Articular chondrocyte of knee joint (primary cell): ENCODE results near the gene GFOD2. TPM values are rescaled to one million over a fixed set of nuclear protein-coding genes. Genes with fewer than 3 reads are reported as not detected.

ENCODE experiments used
- total RNA-seq: library from RNA; depleted of rRNA; stranded (reverse); fragments of >200 nt; gene quantifications from 2 replicates; pipeline ENCODE4 v1.2.3, GENCODE V29; 2012

GFOD2 gene, protein sequence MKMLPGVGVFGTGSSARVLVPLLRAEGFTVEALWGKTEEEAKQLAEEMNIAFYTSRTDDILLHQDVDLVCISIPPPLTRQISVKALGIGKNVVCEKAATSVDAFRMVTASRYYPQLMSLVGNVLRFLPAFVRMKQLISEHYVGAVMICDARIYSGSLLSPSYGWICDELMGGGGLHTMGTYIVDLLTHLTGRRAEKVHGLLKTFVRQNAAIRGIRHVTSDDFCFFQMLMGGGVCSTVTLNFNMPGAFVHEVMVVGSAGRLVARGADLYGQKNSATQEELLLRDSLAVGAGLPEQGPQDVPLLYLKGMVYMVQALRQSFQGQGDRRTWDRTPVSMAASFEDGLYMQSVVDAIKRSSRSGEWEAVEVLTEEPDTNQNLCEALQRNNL
- 11.6 and 12.6 TPM in 2 replicates for total RNA-seq

GRCh38 chr16:67719048-67719777, at the start of gene GFOD2:
TSS of gene GFOD2 (minus strand) at chr16:67719316. CDS start at chr16:67685715, 33,601 bp downstream.

GRCh38 chr16:67666559-67667452, 52.3 kb downstream of the GFOD2 start, which contains the start of the genes C16orf86 and ENKD1:
TSS of gene C16orf86 (plus strand) at chr16:67666814. CDS start at chr16:67666971, 157 bp downstream.
TSS of gene ENKD1 (minus strand) at chr16:67666750. CDS start at chr16:67666442, 308 bp downstream.

DNA sequence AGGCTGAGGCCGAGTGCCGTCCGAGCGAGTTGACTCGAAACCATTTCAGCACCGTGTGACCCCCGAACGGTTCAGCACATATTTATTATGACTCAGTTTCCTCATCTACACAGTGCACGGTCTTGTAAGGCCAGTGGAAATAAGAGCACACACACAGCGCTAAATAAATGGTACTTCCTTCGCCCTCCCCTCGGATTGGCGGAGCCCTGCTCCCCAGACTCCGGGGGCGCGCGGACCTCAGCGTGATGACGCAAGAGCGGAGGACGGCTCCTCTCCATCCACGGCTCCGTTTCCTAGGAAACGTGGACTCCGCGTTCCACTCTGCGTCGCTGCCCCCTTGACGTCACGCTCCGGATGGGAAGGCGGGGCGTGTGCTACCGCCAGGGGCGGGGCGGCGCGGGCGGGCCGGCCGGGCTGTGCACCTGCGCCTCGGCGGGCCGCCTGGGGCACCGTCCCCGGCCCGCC, 58.5 kb downstream of the GFOD2 start, which contains the start of gene PARD6A:
Gene PARD6A, plus strand, starts transcription at position 397 of the 465 bp plus-strand sequence. CDS start 79 bp downstream, outside the sequence.

GRCh38 chr16:67659675-67660563, 59.2 kb downstream of the GFOD2 start, which contains the start of gene ACD:
TSS of gene ACD (minus strand) at chr16:67660260. CDS start at chr16:67660220, 40 bp downstream.

Other genes starting within 250 kb of the GFOD2 start
- 86.0 and 99.0 TPM in 2 replicates for gene ATP6V0D1, start 238.2 kb downstream of the GFOD2 start, total RNA-seq
- gene AGRP, start 235.8 kb downstream of the GFOD2 start, total RNA-seq: not detected in 2 replicates
- gene RIPOR1, start 190.5 kb downstream of the GFOD2 start, total RNA-seq: 25.7 and 26.1 TPM in 2 replicates
- 29.7 and 30.7 TPM in 2 replicates for gene CTCF, start 156.8 kb downstream of the GFOD2 start, total RNA-seq
- 0.11 and 0.13 TPM in 2 replicates for gene CARMIL2, start 74.2 kb downstream of the GFOD2 start, total RNA-seq
- 13.2 and 15.8 TPM in 2 replicates for gene ACD, start 59.1 kb downstream of the GFOD2 start, total RNA-seq
- gene PARD6A, start 58.4 kb downstream of the GFOD2 start, total RNA-seq: 0.78 and 0.86 TPM in 2 replicates
- 12.0 and 13.5 TPM in 2 replicates for gene ENKD1, start 52.6 kb downstream of the GFOD2 start, total RNA-seq
- gene C16orf86, start 52.5 kb downstream of the GFOD2 start, total RNA-seq: 2.9 and 3.9 TPM in 2 replicates
- 4.8 and 6.9 TPM in 2 replicates for gene RANBP10, start 87.2 kb upstream of the GFOD2 start, total RNA-seq
- gene TSNAXIP1, start 87.6 kb upstream of the GFOD2 start, total RNA-seq: 1.2 and 2.1 TPM in 2 replicates
- gene THAP11, start 123.0 kb upstream of the GFOD2 start, total RNA-seq: 15.7 and 17.7 TPM in 2 replicates
- 96.1 and 188 TPM in 2 replicates for gene NUTF2, start 127.6 kb upstream of the GFOD2 start, total RNA-seq
- 21.3 and 25.9 TPM in 2 replicates for gene CENPT, start 128.4 kb upstream of the GFOD2 start, total RNA-seq
- gene EDC4, start 153.7 kb upstream of the GFOD2 start, total RNA-seq: 35.5 and 39.6 TPM in 2 replicates
- gene NRN1L, start 165.6 kb upstream of the GFOD2 start, total RNA-seq: 0.32 TPM in 1 of 2 replicates, not detected in the other
- 15.2 and 15.4 TPM in 2 replicates for gene PSKH1, start 173.9 kb upstream of the GFOD2 start, total RNA-seq
- gene CTRL, start 212.5 kb upstream of the GFOD2 start, total RNA-seq: 0.13 and 0.32 TPM in 2 replicates
- gene PSMB10, start 217.5 kb upstream of the GFOD2 start, total RNA-seq: 33.1 and 37.9 TPM in 2 replicates
- 5.1 and 7.3 TPM in 2 replicates for gene LCAT, start 224.8 kb upstream of the GFOD2 start, total RNA-seq
- gene SLC12A4, start 249.3 kb upstream of the GFOD2 start, total RNA-seq: 50.7 and 54.7 TPM in 2 replicates